DOHH2 (cell line): Measurements from ENCODE around the gene GOLGA5.

Experiments
- EZH2phosphoT487 ChIP-seq: fragments of 200-600 bp; sonication (generic); IDR thresholded peaks from 2 replicates; pipeline ENCODE4 v1.6.1; 2017; ENCODE audit warnings: borderline replicate concordance, mild to moderate bottlenecking, antibody characterized with exemption, low read length, moderate library complexity, mixed read lengths
- TF ChIP-seq, protein P1 (sequence below): fragments of 200-600 bp; sonication (generic); IDR thresholded peaks from one replicate; pipeline ENCODE4 v1.5.1; 2014; ENCODE audit warnings: antibody characterized with exemption, mild to moderate bottlenecking, low read depth, low read length; ENCODE audit not compliant: poor library complexity, severe bottlenecking

DNA sequence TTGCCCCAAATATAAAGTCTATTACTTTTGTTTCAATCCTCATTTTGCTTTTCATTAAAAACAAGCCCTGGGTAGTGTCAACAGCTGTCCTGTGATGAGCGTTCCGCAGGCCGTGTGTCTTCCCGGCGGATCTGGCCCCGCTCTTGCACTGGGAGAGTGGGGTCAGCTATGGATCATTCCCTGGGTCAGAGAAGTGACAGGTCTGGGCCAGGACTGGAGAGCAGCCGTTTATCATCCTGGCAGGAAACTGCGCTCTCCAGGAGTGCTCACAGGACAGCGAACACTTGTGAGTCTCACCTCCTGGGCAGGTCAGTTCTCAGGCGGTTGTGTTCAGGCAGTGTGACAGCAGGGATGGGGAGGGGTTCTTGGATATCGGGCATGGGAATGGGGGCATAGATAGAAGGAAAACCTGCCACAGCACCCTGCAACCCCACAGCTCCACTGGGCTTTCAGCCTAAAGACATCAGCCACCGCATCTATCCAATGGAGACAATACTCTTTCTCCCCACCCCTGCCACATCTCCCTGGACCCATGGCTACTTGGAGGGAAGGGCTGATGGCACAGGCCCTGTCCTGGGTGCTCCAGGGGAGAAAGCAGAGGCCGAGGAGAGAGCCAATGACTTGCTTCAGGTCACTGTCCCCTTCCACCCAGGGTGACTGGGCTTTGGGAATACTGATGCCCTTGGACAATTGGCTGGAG lies 81.0 kb downstream of the GOLGA5 start:
- TF ChIP-seq EZH2phosphoT487: no peak
- TF ChIP-seq, protein P1, sequence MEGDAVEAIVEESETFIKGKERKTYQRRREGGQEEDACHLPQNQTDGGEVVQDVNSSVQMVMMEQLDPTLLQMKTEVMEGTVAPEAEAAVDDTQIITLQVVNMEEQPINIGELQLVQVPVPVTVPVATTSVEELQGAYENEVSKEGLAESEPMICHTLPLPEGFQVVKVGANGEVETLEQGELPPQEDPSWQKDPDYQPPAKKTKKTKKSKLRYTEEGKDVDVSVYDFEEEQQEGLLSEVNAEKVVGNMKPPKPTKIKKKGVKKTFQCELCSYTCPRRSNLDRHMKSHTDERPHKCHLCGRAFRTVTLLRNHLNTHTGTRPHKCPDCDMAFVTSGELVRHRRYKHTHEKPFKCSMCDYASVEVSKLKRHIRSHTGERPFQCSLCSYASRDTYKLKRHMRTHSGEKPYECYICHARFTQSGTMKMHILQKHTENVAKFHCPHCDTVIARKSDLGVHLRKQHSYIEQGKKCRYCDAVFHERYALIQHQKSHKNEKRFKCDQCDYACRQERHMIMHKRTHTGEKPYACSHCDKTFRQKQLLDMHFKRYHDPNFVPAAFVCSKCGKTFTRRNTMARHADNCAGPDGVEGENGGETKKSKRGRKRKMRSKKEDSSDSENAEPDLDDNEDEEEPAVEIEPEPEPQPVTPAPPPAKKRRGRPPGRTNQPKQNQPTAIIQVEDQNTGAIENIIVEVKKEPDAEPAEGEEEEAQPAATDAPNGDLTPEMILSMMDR: no peak
